ENCODE results near the gene GRID2.
A peak's percentile ranks its signal among the peaks of the same experiment; 100 is the strongest.

GRID2 gene

DNA sequence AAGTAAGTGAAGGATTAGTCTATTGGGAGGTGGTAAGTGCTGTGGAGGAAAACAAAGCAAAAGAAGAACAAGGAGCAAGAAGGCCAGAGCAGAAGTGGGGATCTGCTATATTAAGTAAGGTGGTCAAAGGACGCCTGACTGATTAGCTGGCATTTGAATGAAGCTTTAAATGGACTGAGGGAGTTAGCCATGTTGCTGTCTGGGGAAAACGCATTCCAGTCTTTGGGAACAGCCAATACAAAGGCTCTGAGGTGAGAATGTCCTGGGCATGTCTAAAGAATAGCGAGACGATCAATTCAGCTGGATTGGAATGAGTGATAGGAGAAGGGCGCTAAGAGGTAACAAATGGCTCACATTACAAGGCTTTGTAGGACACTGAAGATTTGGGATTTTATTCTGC is 1476.3 kb downstream of the GRID2 start:
- in situ Hi-C loops (cut with MboI; ENCODE audit: low sequenced_read_pairs, unreplicated experiment): loop anchor here (25.0 kb wide), 1 partner anchor 357 kb away; no protein-coding TSS in a partner anchor
- DNase-seq (ENCODE audit: low spot score): no peak
- TF ChIP-seq, protein P1, sequence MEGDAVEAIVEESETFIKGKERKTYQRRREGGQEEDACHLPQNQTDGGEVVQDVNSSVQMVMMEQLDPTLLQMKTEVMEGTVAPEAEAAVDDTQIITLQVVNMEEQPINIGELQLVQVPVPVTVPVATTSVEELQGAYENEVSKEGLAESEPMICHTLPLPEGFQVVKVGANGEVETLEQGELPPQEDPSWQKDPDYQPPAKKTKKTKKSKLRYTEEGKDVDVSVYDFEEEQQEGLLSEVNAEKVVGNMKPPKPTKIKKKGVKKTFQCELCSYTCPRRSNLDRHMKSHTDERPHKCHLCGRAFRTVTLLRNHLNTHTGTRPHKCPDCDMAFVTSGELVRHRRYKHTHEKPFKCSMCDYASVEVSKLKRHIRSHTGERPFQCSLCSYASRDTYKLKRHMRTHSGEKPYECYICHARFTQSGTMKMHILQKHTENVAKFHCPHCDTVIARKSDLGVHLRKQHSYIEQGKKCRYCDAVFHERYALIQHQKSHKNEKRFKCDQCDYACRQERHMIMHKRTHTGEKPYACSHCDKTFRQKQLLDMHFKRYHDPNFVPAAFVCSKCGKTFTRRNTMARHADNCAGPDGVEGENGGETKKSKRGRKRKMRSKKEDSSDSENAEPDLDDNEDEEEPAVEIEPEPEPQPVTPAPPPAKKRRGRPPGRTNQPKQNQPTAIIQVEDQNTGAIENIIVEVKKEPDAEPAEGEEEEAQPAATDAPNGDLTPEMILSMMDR (IDR thresholded peaks at IDR 0.05; ENCODE audit: borderline replicate concordance, control extremely low read depth, extremely low read depth, insufficient read depth, missing control alignments): no peak

DNA sequence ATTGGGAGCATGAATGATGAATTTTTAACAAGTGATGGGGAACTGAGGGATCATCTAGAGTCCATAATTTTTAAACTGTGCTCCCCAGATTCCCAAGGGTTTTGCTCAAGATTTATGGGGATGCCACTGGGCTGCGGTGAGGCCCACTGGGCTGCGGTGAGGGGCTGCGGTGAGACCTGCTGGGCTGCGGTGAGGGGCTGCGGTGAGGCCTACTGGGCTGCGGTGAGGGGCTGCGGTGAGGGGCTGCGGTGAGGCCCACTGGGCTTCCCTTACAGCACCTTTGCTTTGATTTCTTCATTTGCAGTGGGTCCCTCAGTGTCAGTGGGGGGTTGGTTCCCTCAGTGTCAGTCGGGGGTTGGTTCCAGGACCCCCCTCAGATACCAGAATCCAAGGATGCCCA is 1477.4 kb downstream of the GRID2 start:
- no peak for DNase-seq (ENCODE audit: low spot score)
- in situ Hi-C loops (cut with MboI; ENCODE audit: low sequenced_read_pairs, unreplicated experiment): loop anchor here (25.0 kb wide), 1 partner anchor 356 kb away; no protein-coding TSS in a partner anchor
- TF ChIP-seq, protein P1 (IDR thresholded peaks at IDR 0.05; ENCODE audit: borderline replicate concordance, control extremely low read depth, extremely low read depth, insufficient read depth, missing control alignments): no peak

DNA sequence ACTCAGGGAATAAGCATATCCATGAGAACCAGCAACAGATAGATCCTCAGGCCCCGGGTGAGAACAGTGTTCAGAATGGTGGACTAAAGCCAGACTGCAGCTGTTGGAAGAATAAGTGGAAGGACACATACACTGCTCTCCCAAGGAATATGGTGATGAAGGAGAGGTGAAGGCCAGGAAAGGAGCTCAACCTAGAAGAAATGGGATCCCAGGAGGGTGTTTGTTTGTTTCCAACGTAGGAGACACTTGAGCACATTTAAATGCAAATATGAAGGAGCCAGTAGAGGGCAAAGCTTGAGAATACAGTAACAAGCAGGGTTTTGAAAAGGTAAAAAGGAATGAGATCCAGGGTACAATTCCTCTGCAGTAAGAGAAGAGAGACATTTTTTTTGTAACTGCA is 1482.4 kb downstream of the GRID2 start:
- in situ Hi-C loops (cut with MboI; ENCODE audit: low sequenced_read_pairs, unreplicated experiment): loop anchor here (25.0 kb wide), 1 partner anchor 351 kb away; no protein-coding TSS in a partner anchor
- DNase-seq (ENCODE audit: low spot score): no peak
- TF ChIP-seq, protein P1 (IDR thresholded peaks at IDR 0.05; ENCODE audit: borderline replicate concordance, control extremely low read depth, extremely low read depth, insufficient read depth, missing control alignments): no peak

DNA sequence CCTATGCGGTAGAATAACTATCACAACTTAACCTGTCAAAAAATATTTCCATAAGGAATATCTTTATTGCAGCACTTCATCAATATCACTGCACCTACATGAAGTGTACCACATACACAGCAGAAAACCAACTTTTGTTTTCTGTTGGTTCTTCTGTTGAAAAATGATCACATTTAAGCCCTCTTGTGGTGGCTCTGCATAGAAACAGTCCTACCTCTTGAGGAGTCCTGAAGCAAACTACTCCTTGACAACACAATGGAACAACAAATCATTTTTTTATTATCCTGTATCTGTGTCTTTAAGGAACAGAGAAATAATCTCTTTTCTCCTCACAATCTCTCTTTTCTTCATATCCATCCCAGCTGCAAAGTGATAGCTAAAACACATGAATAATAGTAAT is 1484.9 kb downstream of the GRID2 start:
- in situ Hi-C loops (cut with MboI; ENCODE audit: low sequenced_read_pairs, unreplicated experiment): loop anchor here (25.0 kb wide), 1 partner anchor 349 kb away; no protein-coding TSS in a partner anchor
- DNase-seq (ENCODE audit: low spot score): peak; percentile 29
- TF ChIP-seq, protein P1 (IDR thresholded peaks at IDR 0.05; ENCODE audit: borderline replicate concordance, control extremely low read depth, extremely low read depth, insufficient read depth, missing control alignments): no peak

DNA sequence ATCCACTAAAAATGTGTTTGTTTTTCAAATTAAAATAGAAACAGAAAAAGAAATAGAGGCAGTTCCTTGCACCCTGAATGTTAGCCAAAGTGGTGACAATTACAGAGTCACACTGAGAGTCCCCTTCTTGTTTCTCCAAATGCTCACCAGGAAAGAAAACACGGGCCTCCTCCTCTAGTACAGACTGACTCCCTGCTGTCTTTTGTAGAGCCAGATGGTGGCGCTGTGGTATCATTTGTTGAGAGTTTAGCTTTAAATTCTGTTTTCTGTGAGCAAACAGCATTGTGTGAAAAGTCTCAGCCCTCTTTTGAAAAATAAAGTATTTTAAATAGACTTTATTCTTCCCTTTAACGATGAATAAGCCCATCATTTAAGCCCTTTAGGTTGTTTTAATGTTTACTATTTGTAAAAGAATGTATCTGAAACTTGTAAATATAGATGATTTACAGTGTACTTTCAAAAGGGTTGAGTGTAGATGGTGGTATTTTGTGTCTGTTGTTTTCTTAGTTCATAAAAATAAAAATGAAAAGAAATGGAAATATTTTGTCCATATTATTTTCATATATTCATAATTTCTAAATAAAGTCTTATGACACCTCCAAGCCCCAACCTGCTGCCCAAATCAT is 1487.9 kb downstream of the GRID2 start:
- DNase-seq (ENCODE audit: low spot score): peak; percentile 50
- in situ Hi-C loops (cut with MboI; ENCODE audit: low sequenced_read_pairs, unreplicated experiment): loop anchor here (25.0 kb wide), 1 partner anchor 346 kb away; no protein-coding TSS in a partner anchor
- TF ChIP-seq, protein P1 (IDR thresholded peaks at IDR 0.05; ENCODE audit: borderline replicate concordance, control extremely low read depth, extremely low read depth, insufficient read depth, missing control alignments): peak; percentile 78

DNA sequence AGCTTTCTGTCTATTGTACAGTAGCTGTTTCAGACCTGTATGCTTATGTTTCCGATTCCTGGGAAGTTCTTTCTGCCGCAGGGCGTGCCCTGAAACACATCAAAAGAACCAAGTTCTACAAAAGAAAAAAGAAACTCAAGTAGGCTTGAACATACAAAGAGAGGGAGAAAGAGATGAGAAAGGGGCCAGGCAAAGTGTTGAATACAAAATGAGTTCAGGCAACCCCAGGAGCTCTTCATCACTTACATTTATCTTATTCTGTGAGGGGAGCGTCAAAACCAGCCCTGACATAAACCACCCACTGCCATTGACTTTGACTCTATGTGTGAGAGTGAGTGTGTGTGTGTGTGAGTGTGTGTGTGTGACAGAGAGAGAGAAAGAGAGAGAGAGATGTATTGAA is 1498.3 kb downstream of the GRID2 start:
- DNase-seq (ENCODE audit: low spot score): no peak
- in situ Hi-C loops (cut with MboI; ENCODE audit: low sequenced_read_pairs, unreplicated experiment): no loop called here
- TF ChIP-seq, protein P1 (IDR thresholded peaks at IDR 0.05; ENCODE audit: borderline replicate concordance, control extremely low read depth, extremely low read depth, insufficient read depth, missing control alignments): no peak
